Measurements from ENCODE around the gene DCDC2C.

DNA sequence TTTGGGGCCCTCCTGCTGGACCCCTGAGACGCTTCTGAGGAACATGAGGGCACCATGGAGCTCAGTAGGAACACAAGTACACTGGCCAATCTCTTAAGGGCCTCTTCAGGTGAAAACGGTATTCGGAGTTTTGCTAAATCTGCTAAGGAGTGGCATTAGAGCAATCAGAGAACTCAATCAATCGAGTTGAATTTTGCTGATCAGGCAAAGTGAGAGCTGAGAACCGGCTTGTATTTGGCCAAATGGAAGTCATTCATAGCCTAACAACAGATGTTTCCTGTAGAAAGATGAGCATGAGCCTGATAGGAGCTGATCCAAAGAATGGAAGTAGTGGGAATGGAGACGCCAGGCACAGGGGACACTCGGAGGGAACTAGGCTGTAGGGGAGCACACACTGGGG, 133.7 kb downstream of the DCDC2C start:
- TF ChIP-seq CTCF (conservative IDR thresholded peaks at IDR 0.05) (no peak), EZH2 (IDR thresholded peaks at IDR 0.05; ENCODE audit: low read depth) (no peak)

Measured in PC-9 (cell line).